Measurements from ENCODE around the gene RBM15.

Gene RBM15

GRCh38 chr1:110320168-110320518 lies 19.0 kb upstream of the RBM15 start:
- no peak for DNase-seq

GRCh38 chr1:110321045-110321444 lies 18.1 kb upstream of the RBM15 start:
- DNase-seq, result no peak

- DNase-seq, result no peak
Measured at GRCh38 chr1:110321846-110322245, 17.3 kb upstream of the RBM15 start.

GRCh38 chr1:110324667-110325066 lies 14.5 kb upstream of the RBM15 start:
- no peak for DNase-seq

- DNase-seq, result no peak
Measured at GRCh38 chr1:110326826-110327225, 12.4 kb upstream of the RBM15 start.

- DNase-seq, result no peak
Measured at GRCh38 chr1:110328274-110328673, 10.9 kb upstream of the RBM15 start.

DNA sequence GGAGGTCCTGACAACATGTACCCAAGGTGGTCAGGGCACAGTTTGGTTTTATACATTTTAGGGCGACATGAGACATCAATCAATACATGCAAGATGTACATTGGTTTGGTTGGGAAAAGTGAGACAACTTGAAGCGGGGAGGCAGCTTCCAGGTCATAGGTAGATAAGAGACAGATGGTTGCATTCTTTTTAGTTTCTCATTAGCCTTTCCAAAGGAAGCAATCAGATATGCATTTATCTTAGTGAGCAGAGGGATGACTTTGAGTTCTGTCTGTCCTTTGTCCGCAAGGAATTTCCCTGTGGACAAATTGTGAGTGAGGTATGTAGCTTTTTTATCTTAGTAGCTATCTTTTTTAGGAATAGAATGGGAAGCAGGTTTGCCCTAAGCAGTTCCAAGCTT lies 10.5 kb upstream of the RBM15 start:
- no peak for DNase-seq

DNA sequence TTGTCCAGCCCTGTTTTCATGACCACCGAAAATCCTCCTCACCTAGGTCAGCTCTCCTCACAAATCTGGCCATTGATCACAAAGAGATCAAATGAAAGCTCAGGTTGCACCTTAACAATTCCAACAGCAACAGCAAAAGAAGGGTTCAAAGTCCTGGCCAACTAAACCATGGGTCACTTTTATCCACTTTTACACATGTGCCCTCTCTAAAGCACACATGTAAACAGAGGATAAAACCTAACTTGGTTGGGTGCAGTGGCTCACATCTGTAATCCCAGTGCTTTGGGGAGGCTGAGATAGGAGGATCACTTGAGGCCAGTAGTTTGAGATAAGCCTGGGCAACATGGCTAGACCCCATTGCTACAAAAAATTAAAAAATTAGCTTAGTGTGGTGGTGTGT lies 3.9 kb upstream of the RBM15 start:
- no peak for DNase-seq

- no peak for DNase-seq
Measured at GRCh38 chr1:110336300-110337039, 2.7 kb upstream of the RBM15 start.

DNA sequence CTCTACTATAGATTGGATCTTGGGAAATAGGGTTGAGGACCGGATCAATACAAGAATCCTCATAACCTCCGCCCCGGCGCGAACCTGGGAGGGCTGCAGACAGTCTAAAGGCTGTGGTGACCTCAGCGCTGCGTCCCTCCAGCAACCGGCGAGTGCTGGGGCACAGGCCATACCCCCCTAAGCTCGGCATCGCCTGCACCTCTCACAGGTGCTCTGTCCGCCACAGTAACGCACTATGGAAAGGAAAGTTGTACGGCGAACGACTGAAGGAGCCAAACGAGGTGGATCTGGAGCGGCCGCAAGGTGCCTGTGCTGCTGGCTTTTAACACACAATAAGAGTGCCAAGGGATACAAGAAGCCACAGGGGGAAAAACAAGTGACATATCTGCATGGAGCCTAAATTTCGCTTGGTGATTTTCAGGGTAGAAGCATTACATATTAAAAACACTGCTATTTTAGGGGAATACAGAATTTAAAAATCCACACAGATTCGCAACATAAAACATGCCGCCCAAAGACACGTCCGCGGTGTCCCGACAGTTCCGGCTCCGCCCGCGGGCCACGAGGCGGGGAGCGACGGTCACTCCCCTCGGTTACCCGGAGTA lies 1.4 kb upstream of the RBM15 start:
- DNase-seq, result no peak

- DNase-seq, result no peak
Measured at GRCh38 chr1:110338309-110338885, 780 bp upstream of the RBM15 start.

DNA sequence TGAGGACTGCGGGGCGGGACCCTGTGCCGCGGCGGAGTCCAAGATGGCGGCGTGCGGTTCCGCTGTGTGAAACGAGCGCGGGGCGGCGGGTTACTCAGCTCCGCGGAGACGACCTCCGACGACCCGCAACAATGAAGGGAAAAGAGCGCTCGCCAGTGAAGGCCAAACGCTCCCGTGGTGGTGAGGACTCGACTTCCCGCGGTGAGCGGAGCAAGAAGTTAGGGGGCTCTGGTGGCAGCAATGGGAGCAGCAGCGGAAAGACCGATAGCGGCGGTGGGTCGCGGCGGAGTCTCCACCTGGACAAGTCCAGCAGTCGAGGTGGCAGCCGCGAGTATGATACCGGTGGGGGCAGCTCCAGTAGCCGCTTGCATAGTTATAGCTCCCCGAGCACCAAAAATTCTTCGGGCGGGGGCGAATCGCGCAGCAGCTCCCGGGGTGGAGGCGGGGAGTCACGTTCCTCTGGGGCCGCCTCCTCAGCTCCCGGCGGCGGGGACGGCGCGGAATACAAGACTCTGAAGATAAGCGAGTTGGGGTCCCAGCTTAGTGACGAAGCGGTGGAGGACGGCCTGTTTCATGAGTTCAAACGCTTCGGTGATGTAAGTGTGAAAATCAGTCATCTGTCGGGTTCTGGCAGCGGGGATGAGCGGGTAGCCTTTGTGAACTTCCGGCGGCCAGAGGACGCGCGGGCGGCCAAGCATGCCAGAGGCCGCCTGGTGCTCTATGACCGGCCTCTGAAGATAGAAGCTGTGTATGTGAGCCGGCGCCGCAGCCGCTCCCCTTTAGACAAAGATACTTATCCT lies 430 bp downstream of the RBM15 start:
- no peak for DNase-seq

GRCh38 chr1:110340207-110340468 lies 961 bp downstream of the RBM15 start:
- no peak for DNase-seq

DNA sequence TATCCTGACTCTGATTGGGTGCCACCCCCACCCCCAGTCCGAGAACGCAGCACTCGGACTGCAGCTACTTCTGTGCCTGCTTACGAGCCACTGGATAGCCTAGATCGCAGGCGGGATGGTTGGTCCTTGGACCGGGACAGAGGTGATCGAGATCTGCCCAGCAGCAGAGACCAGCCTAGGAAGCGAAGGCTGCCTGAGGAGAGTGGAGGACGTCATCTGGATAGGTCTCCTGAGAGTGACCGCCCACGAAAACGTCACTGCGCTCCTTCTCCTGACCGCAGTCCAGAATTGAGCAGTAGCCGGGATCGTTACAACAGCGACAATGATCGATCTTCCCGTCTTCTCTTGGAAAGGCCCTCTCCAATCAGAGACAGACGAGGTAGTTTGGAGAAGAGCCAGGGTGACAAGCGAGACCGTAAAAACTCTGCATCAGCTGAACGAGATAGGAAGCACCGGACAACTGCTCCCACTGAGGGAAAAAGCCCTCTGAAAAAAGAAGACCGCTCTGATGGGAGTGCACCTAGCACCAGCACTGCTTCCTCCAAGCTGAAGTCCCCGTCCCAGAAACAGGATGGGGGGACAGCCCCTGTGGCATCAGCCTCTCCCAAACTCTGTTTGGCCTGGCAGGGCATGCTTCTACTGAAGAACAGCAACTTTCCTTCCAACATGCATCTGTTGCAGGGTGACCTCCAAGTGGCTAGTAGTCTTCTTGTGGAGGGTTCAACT lies 2.1 kb downstream of the RBM15 start:
- DNase-seq, result no peak

GRCh38 chr1:110341872-110342331 lies 2.7 kb downstream of the RBM15 start:
- DNase-seq, result no peak

DNA sequence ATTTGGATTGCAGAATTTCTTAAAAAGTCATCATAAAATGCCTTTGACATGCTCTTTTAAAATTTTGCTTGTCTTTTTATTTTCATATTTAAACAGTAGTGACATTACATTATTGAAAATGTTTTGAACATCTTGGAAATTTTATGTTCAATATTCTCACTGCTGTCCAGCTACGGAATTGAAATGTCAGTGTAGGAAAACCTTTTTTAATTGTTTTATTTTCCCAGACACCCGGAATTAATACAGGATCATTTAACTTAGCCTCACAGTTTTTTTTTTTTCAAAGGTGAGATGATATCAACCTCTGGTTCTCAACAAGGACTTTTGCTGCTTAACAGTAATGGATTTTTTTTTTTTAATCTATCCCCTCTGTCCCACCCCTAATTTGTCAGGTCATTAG lies 4.1 kb downstream of the RBM15 start:
- DNase-seq, result no peak

DNA sequence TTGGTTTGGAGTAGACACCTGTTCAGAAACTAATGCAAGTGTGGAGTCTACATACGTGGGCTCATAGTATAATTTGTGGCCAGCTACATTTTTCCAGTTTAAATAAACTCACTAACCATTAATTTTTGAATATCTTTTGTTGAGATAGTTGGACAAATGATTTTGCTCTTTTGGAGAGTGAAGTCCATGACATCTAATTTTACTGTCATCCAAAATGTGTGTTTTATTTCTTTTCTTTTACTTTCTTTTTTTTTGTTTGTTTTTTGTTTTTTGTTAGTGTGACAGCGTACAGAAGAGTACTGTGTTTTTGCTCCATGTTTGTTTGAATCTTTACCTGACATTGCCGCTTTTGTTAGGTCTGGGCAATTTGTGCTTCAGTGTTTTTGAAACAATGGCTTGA lies 5.0 kb downstream of the RBM15 start:
- no peak for DNase-seq

- DNase-seq, result no peak
Measured at GRCh38 chr1:110345480-110345879, 6.3 kb downstream of the RBM15 start.

DNA sequence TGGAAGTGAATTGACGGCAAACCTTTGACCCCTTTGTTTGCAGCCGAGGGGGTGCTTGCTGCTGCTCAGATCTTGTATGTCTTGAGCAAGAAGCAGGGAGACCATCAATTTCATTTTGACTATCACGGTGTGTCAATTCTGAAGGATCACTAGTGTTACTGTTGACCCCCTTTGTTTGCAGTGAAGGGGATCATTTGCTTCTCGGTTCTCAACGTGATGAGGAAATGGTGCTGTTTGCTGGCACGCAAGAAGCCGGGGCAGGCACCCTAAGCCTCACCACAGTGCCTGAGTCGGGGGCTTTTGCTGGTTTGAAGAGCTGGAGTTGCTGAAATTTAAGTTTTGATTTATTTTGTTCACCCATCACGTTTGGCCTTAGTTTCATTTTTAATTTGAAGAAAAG lies 7.5 kb downstream of the RBM15 start:
- no peak for DNase-seq

DNA sequence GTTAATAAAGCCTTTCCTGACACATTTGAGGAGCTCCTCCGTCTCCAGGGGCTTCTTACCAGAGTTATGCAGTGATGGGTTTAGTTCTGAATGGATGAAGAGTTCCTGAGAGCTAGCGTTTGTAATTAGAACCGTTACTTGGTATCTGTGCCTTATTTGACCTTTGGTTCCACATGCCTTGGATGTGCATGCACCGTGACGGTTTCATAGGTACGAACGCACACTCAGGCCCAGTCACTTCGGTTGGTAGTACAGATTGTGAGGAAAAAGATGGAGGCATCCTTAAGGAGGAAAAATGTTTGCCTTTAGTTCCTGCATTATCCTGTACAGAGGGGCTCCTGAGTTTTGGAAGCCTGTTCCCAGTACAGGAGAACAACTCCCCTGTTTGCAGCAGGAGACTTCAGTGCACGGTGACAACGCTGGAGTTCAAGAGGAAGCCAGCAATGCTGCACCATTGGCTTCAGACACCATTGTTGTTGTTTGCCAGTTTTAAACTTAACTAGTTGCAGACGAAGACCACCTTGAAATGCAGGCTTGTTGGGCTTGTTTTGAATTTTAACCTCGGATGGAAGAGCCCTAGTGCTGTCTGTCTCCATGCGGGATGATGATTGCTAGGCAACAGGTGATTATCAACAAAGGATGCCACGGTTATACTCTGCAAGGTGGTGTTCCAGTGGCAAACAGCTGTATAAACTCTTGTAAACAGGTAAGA lies 8.2 kb downstream of the RBM15 start:
- no peak for DNase-seq

DNA sequence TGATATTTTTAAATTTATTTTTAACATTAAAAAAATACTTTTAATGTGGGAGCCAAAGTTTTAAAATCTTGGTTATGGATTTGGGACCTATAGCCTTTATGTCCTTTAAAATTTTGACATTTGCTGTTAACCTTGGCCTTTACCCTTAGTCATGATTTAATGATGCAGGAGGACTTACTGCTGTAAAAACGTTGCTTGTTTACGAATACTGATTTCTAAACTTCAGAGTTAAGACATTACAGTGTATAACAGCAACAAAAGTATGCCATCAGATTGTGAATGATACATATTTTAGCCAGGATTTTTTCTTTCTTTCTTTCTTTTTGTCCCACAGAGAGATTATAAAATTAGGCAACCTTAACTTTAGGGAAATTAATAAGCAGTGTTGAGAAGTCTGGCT lies 8.9 kb downstream of the RBM15 start:
- DNase-seq, result no peak

DNA sequence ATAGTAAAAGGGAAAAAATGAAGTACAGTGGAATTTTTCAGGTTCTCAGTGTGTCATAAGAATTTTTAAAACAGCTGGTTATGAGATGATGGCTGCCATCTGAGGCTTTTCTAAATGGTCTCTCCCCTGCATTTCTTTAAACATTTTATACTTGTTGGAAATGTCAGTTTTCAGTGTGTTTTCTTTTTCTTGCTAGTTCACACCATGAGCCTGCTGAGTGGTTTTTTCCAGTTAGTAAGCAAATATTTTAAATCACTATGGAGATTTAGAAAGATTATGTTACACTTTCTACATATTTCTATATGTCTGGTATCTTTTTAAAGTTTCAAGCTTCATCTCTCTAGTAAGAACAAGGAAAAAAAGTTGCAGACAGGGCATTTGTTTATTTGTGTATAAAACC lies 9.6 kb downstream of the RBM15 start:
- no peak for DNase-seq

DNA sequence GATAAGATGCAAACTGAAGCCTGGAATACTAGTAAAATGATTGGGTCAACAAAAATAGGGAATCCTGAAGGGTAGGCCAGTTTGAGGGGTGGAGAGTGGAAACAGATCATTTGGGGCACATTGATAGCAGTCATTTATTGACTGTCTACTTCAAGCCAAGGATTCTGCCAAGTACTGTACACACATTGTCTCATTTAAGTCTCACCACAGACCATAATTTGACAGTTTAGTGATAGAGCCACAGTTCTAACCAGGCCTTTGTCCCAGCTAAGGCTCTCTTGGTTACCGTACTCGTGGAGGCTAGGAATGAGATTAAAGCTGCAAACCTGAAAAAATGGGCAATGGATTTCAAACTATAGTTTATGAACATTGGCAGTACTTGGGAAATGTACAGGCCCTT lies 11.2 kb downstream of the RBM15 start:
- DNase-seq, result no peak

All from fibroblast of upper back skin (primary cell).